ENCODE measurements around the gene NOP53.
"Not testable (repeated sequence)": the region's sequence is repeated elsewhere in the genome, so short reads cannot be mapped to it uniquely, and the experiment has no call there.

Gene NOP53

DNA sequence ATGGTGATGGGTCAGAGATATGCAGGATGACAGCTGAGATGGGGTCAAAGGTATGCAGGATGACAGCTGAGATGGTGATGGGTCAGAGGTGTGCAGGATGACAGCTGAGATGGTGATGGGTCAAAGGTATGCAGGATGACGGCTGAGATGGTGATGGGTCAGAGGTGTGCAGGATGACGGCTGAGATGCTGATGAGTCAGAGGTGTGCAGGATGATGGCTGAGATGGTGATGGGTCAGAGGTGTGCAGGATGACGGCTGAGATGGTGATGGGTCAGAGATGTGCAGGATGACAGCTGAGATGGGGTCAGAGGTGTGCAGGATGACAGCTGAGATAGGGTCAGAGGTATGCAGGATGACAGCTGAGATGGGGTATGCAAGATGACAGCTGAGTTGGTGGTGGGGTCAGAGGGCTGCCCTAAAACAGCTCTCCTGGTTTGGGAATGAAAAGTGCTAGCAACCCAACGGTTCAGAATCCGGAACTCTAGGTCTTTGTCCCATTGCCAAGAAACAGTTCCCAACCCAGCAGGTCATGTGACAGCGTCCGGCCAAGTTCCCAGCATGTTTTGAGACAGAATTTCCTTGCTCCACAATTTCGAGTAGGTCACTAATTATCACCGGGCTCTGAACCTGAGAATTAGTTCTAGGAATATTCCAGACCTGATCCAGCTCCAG is 36.4 kb downstream of the NOP53 start:
- ATAC-seq (ENCODE audit: insufficient read depth, low read depth), result no peak
- peaks cover 14% of the 10 kb centered on the region for H3K36me3 ChIP-seq (ENCODE audit: insufficient read depth, low read length)

DNA sequence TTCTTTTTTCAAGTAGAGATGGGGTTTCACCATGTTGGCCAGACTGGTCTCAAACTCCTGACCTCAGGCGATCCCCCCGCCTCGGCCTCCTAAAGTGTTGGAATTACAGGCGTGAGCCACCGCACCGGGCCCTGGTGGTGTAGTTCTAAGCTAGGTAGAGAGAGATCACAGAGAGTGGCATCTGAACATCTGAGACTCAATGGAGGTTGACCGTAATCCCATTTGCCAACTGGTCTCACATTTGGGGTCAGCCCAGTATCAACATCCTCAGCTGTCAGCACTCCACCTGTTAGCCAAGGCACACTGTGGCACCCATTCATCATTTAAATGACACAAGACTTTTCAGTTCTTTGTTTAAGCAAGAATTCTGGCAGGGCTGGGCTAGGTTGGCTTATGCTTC is 41.2 kb downstream of the NOP53 start:
- Histone ChIP-seq H3K4me2 (ENCODE audit: insufficient read depth, low read length) (no peak overlapping the region), H4K20me1 (ENCODE audit: insufficient read depth, low read length) (peaks cover 4% of the 10 kb centered on the region), H2AFZ (ENCODE audit: low read depth, low read length) (no peak overlapping the region), H3K36me3 (ENCODE audit: insufficient read depth, low read length) (peaks cover 5% of the 10 kb centered on the region), H3K9me3 (ENCODE audit: insufficient read depth, low read length, severe bottlenecking) (no peaks in the 10 kb centered on the region), H3K79me2 (ENCODE audit: insufficient read depth, low read length) (no peaks in the 10 kb centered on the region), H3K27ac (ENCODE audit: low read length) (no peak overlapping the region), H3K4me1 (ENCODE audit: insufficient read depth, low read length) (no peaks in the 10 kb centered on the region), H3K27me3 (ENCODE audit: insufficient read depth, low read length, poor library complexity) (no peaks in the 10 kb centered on the region), H3K9ac (ENCODE audit: low read depth, low read length) (no peak overlapping the region), H3K4me3 (ENCODE audit: low read depth in 1 of 2, low read length in 2 of 2) (no peak overlapping the region)
- DNase-seq (no peak), ATAC-seq (ENCODE audit: insufficient read depth, low read depth) (no peak)
- TF ChIP-seq EZH2 (IDR thresholded peaks at IDR 0.05; ENCODE audit: borderline replicate concordance, low read depth, low read length, severe bottlenecking), result no peak
- TF ChIP-seq, protein P1, sequence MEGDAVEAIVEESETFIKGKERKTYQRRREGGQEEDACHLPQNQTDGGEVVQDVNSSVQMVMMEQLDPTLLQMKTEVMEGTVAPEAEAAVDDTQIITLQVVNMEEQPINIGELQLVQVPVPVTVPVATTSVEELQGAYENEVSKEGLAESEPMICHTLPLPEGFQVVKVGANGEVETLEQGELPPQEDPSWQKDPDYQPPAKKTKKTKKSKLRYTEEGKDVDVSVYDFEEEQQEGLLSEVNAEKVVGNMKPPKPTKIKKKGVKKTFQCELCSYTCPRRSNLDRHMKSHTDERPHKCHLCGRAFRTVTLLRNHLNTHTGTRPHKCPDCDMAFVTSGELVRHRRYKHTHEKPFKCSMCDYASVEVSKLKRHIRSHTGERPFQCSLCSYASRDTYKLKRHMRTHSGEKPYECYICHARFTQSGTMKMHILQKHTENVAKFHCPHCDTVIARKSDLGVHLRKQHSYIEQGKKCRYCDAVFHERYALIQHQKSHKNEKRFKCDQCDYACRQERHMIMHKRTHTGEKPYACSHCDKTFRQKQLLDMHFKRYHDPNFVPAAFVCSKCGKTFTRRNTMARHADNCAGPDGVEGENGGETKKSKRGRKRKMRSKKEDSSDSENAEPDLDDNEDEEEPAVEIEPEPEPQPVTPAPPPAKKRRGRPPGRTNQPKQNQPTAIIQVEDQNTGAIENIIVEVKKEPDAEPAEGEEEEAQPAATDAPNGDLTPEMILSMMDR (IDR thresholded peaks at IDR 0.05; ENCODE audit: borderline replicate concordance, extremely low read depth, low read length, poor library complexity, severe bottlenecking), result no peak

More for the DNA sequence above, 36.4 kb downstream of the NOP53 start:
- Histone ChIP-seq H3K27me3 (ENCODE audit: insufficient read depth, low read length, poor library complexity) (no peaks in the 10 kb centered on the region), H3K9me3 (ENCODE audit: insufficient read depth, low read length, severe bottlenecking) (no peaks in the 10 kb centered on the region), H3K4me1 (ENCODE audit: insufficient read depth, low read length) (peaks cover 26% of the 10 kb centered on the region), H3K9ac (ENCODE audit: low read depth, low read length) (no peak overlapping the region), H3K79me2 (ENCODE audit: insufficient read depth, low read length) (peaks cover 16% of the 10 kb centered on the region), H3K4me3 (ENCODE audit: low read depth in 1 of 2, low read length in 2 of 2) (no peak overlapping the region), H4K20me1 (ENCODE audit: insufficient read depth, low read length) (peaks cover 7% of the 10 kb centered on the region), H3K27ac (ENCODE audit: low read length) (no peak overlapping the region), H2AFZ (ENCODE audit: low read depth, low read length) (no peak overlapping the region), H3K4me2 (ENCODE audit: insufficient read depth, low read length) (no peak overlapping the region)
- no peak for DNase-seq
- no peak for TF ChIP-seq EZH2 (IDR thresholded peaks at IDR 0.05; ENCODE audit: borderline replicate concordance, low read depth, low read length, severe bottlenecking)
- TF ChIP-seq, protein P1 (IDR thresholded peaks at IDR 0.05; ENCODE audit: borderline replicate concordance, extremely low read depth, low read length, poor library complexity, severe bottlenecking), result no peak

DNA sequence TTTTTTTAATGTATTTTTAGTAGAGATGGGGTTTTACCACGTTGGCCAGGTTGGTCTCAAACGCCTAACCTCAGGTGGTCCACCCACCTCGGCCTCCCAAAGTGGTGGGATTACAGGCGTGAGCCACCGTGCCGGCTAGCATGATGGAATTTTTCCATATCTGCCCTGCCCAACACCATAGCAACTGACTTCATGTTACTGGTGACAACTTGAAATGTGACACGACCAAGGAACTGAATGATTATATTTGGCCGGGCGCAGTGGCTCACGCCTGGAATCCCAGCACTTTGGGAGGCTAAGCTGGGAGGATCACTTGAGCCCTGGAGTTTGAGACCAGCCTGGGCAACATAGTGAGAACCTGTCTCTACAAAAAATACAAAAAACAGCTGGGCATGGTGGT is 42.0 kb downstream of the NOP53 start:
- not testable (repeated sequence) for H3K27me3 ChIP-seq (ENCODE audit: insufficient read depth, low read length, poor library complexity); H3K9me3 ChIP-seq (ENCODE audit: insufficient read depth, low read length, severe bottlenecking); H2AFZ ChIP-seq (ENCODE audit: low read depth, low read length); H3K4me1 ChIP-seq (ENCODE audit: insufficient read depth, low read length); H3K36me3 ChIP-seq (ENCODE audit: insufficient read depth, low read length); H3K27ac ChIP-seq (ENCODE audit: low read length); DNase-seq; H3K9ac ChIP-seq (ENCODE audit: low read depth, low read length); H3K79me2 ChIP-seq (ENCODE audit: insufficient read depth, low read length); H3K4me2 ChIP-seq (ENCODE audit: insufficient read depth, low read length); ATAC-seq (ENCODE audit: insufficient read depth, low read depth); H4K20me1 ChIP-seq (ENCODE audit: insufficient read depth, low read length); H3K4me3 ChIP-seq (ENCODE audit: low read depth in 1 of 2, low read length in 2 of 2)

DNA sequence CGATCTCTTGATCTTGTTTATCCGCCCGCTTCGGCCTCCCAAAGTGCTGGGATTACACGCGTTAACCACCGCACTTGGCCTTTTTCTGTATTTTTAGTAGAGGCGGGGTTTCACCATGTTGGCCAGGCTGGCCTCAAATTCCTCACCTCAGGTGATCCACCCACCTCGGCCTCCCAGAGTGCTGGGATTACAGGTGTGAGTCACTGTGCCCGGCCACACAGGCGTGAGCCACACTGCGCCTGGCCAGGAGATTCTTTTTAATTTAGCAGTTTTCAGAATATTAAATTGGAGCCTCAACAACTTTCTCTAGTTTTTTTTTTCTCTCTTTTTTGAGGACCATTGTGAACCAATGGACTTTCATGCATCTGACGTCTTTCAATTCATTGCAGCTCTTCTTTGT is 44.5 kb downstream of the NOP53 start:
- not testable (repeated sequence) for H3K9ac ChIP-seq (ENCODE audit: low read depth, low read length); H4K20me1 ChIP-seq (ENCODE audit: insufficient read depth, low read length); H3K27me3 ChIP-seq (ENCODE audit: insufficient read depth, low read length, poor library complexity); H3K27ac ChIP-seq (ENCODE audit: low read length); ATAC-seq (ENCODE audit: insufficient read depth, low read depth); H3K4me3 ChIP-seq (ENCODE audit: low read depth in 1 of 2, low read length in 2 of 2); H3K4me1 ChIP-seq (ENCODE audit: insufficient read depth, low read length); H3K4me2 ChIP-seq (ENCODE audit: insufficient read depth, low read length); DNase-seq; H3K79me2 ChIP-seq (ENCODE audit: insufficient read depth, low read length); H3K9me3 ChIP-seq (ENCODE audit: insufficient read depth, low read length, severe bottlenecking); H3K36me3 ChIP-seq (ENCODE audit: insufficient read depth, low read length); H2AFZ ChIP-seq (ENCODE audit: low read depth, low read length)
